ENCODE data around the gene BRINP3.

DNA sequence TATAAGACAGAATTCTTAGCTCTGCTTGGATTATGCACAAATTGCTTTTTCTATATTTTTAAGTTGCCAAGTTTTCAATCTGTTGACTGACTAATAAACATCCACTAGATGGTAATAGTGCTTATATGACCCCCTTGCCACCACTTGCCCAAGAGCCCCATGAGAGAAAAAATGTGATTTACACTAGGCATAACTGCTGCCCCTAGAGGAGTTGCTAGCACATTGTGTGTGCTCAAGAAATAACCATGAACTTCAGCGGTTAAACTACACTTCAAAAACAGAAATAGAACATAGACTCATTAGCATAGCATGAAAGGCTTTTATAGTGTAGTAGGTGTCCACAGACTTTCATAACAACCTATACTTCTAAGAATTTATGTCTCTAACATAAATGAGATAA lies 61.4 kb downstream of the BRINP3 start:
- no peak for TF ChIP-seq POLR2AphosphoS5 (IDR thresholded peaks at IDR 0.05; ENCODE audit: low read depth, low read length)
- TF ChIP-seq POLR2A (IDR thresholded peaks at IDR 0.05; ENCODE audit: low read depth, low read length) = no peak
- TF ChIP-seq TAF1 (IDR thresholded peaks at IDR 0.05; ENCODE audit: low read depth, low read length) = no peak
